ENCODE measurements around the gene LRRTM2.

LRRTM2 gene

DNA sequence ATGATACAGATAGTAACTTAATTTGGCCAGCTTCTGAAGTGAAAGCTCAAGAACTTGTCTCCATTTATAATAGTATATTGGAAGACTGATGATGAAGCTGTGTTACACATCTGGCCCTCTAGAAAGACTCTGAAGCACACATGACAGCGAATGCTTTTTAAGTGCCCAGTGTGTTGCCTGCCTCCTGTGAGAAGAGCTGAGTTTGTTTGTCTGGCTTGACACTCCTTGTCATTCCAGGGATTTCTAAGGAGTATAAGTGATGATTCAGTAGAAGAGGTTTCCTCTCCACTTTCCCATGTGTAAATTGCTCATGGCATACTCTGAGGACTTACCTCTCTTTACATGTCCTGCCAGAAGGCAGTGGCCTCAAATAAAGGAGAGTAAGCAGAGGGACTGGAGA lies 30.4 kb upstream of the LRRTM2 start:
- H3K27ac ChIP-seq (ENCODE audit: low read depth, low read length), result no peak overlapping the region
- H3K4me1 ChIP-seq (ENCODE audit: control insufficient read depth, insufficient read depth, low read length), result 0 out of 2 replicates have a peak, but pooled peaks cover 4% of the 10 kb centered on the region
- H3K36me3 ChIP-seq (ENCODE audit: control insufficient read depth, insufficient read depth, low read length), result peaks cover 57% of the 10 kb centered on the region
- no peak overlapping the region for H3K9ac ChIP-seq (ENCODE audit: low read depth, low read length)
- H3K4me3 ChIP-seq (ENCODE audit: low read depth, low read length), result no peak overlapping the region
- no peaks in the 10 kb centered on the region for H3K9me3 ChIP-seq (ENCODE audit: control insufficient read depth, insufficient read depth, low read length)
- H3K27me3 ChIP-seq (ENCODE audit: control insufficient read depth, insufficient read depth, low read length), result no peaks in the 10 kb centered on the region

DNA sequence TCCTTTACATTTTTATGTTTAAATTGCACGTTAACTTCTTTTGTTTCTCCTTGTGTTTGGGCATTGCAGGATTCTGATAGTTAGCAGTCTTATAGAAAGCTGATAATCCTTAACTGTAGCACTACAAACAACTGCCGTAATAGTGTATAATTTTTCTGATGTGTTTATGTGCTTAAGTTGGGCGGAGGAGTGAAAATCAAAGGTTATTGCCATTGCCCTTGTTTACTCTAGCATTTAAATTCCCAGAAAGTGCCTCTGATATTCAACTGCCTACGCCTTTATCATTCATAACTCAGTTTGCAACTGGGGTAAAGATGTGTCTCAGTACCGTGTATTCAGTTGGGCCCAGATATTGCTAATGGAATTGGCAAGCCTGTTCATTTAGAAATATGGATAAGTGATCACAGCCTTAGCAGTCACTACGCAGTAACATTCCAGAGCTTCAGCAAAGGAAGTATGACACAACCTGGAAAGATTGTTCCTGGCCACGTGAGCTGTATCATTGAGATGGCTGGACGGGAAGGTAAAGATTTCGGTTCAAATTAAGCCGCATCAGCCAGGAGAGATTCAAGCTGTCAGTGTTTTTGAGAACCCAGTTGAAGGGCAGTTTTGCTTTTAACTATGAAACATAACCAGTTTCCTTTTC lies 28.1 kb upstream of the LRRTM2 start:
- H3K9ac ChIP-seq (ENCODE audit: low read depth, low read length), result no peak overlapping the region
- no peak overlapping the region for H3K27ac ChIP-seq (ENCODE audit: low read depth, low read length)
- no peaks in the 10 kb centered on the region for H3K27me3 ChIP-seq (ENCODE audit: control insufficient read depth, insufficient read depth, low read length)
- H3K36me3 ChIP-seq (ENCODE audit: control insufficient read depth, insufficient read depth, low read length), result peaks cover 66% of the 10 kb centered on the region
- H3K4me1 ChIP-seq (ENCODE audit: control insufficient read depth, insufficient read depth, low read length), result 0 out of 2 replicates have a peak, but pooled peaks cover 4% of the 10 kb centered on the region
- H3K4me3 ChIP-seq (ENCODE audit: low read depth, low read length), result no peak overlapping the region
- H3K9me3 ChIP-seq (ENCODE audit: control insufficient read depth, insufficient read depth, low read length), result no peaks in the 10 kb centered on the region

DNA sequence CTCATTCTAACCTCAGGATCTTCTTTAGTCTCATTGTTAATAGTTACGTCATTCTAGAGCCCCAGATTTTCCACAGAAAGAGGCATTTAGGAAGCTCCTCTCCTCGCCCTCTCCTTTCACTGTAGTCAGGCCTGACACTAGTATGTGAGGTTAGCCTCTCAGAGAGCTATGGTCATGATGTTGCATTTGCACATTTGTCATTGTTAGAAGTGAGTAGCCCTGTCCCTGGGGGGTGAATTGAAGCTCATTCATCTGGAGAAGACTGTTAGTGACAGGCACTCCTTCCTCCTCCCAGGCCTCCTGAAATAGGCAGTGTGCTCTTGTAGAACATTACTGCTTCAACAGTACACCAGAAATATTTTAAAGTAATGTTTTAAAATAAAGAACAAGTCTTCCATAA lies 26.6 kb upstream of the LRRTM2 start:
- Histone ChIP-seq H3K36me3 (ENCODE audit: control insufficient read depth, insufficient read depth, low read length) (peaks cover 64% of the 10 kb centered on the region), H3K27me3 (ENCODE audit: control insufficient read depth, insufficient read depth, low read length) (no peaks in the 10 kb centered on the region), H3K9ac (ENCODE audit: low read depth, low read length) (no peak overlapping the region), H3K27ac (ENCODE audit: low read depth, low read length) (no peak overlapping the region), H3K4me1 (ENCODE audit: control insufficient read depth, insufficient read depth, low read length) (0 out of 2 replicates have a peak, but pooled peaks cover 4% of the 10 kb centered on the region), H3K9me3 (ENCODE audit: control insufficient read depth, insufficient read depth, low read length) (no peaks in the 10 kb centered on the region), H3K4me3 (ENCODE audit: low read depth, low read length) (no peak overlapping the region)

DNA sequence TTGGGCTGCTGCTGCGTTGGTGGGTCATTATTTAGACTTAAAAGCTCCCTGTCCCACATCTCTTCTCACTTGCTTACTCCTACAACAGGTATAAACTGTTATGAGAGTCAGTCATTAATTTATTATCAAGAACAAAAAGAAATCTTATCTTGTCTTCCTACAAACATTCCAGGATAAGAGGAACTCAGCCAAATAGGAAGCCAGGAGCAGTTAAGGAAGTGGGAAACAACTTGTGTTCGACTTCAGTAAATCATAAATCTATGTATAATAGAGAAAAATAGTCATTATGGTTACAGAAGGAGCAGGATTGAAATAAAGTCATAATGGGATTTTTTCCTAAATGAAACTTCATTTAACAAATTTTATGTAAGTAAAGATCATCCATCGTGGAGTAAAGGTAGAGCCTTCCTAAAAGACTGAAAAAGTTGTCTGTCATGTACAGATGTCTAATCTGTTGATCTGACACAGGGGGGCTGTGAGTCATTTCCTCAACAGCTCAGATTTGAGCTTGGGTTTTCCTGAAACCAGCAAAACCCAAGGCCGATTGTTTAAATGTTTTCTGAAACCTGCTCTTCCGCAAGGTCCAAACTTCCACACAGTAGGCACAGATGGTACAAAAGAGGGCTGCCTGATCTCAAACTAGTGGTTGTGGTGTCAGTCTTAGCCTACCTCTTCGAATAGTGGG lies 25.3 kb upstream of the LRRTM2 start:
- Histone ChIP-seq H3K4me3 (ENCODE audit: low read depth, low read length) (no peak overlapping the region), H3K4me1 (ENCODE audit: control insufficient read depth, insufficient read depth, low read length) (0 out of 2 replicates have a peak, but pooled peaks cover 4% of the 10 kb centered on the region), H3K27me3 (ENCODE audit: control insufficient read depth, insufficient read depth, low read length) (no peaks in the 10 kb centered on the region), H3K9ac (ENCODE audit: low read depth, low read length) (no peak overlapping the region), H3K9me3 (ENCODE audit: control insufficient read depth, insufficient read depth, low read length) (no peaks in the 10 kb centered on the region), H3K27ac (ENCODE audit: low read depth, low read length) (no peak overlapping the region), H3K36me3 (ENCODE audit: control insufficient read depth, insufficient read depth, low read length) (peaks cover 52% of the 10 kb centered on the region)

DNA sequence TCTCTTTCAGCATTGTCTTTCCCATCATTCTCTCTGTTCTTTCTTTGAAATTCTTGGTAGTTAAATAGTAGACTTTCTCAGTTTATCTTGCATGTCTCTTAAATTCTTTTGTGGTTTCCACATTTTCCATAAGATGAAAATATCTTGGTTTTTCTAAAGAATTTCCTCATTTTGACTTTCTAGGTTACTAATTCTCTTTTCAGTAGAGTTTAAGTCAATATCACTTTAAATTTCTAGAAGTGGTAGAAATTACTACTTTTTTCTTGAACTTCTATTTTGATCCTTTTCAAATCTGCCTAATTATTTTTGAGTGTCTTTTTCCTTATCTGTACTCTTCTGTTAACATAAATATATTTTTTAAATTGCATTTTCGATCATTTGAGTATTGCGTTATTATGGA lies 23.6 kb upstream of the LRRTM2 start:
- no peaks in the 10 kb centered on the region for H3K27me3 ChIP-seq (ENCODE audit: control insufficient read depth, insufficient read depth, low read length)
- H3K4me1 ChIP-seq (ENCODE audit: control insufficient read depth, insufficient read depth, low read length), result 0 out of 2 replicates have a peak, but pooled peaks cover 4% of the 10 kb centered on the region
- H3K36me3 ChIP-seq (ENCODE audit: control insufficient read depth, insufficient read depth, low read length), result peaks cover 36% of the 10 kb centered on the region

DNA sequence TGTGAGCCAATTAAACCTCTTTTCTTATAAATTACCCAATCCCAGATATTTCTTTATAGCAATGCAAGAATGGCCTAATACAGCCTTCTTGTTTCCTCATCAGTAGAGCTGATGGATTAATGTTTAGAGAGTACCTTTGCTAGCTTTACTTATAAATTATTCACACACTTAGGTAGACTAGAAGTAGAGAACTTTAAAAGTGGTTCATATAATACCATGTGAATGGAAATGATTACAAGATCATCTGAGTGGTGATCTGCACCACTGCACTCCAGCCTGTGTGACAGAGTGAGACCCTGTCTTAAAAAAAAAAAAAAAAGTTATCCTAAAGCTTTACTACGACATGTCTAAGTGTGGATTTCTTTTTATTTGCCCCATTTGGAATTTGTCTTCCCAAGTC lies 23.2 kb upstream of the LRRTM2 start:
- Histone ChIP-seq H3K9me3 (ENCODE audit: control insufficient read depth, insufficient read depth, low read length) (no peaks in the 10 kb centered on the region), H3K27ac (ENCODE audit: low read depth, low read length) (no peak overlapping the region), H3K9ac (ENCODE audit: low read depth, low read length) (no peak overlapping the region), H3K27me3 (ENCODE audit: control insufficient read depth, insufficient read depth, low read length) (no peaks in the 10 kb centered on the region), H3K36me3 (ENCODE audit: control insufficient read depth, insufficient read depth, low read length) (peaks cover 32% of the 10 kb centered on the region), H3K4me1 (ENCODE audit: control insufficient read depth, insufficient read depth, low read length) (0 out of 2 replicates have a peak, but pooled peaks cover 4% of the 10 kb centered on the region), H3K4me3 (ENCODE audit: low read depth, low read length) (no peak overlapping the region)

More for the DNA sequence above, 23.6 kb upstream of the LRRTM2 start:
- no peak overlapping the region for H3K4me3 ChIP-seq (ENCODE audit: low read depth, low read length)
- no peak overlapping the region for H3K27ac ChIP-seq (ENCODE audit: low read depth, low read length)
- H3K9ac ChIP-seq (ENCODE audit: low read depth, low read length), result no peak overlapping the region
- no peaks in the 10 kb centered on the region for H3K9me3 ChIP-seq (ENCODE audit: control insufficient read depth, insufficient read depth, low read length)

DNA sequence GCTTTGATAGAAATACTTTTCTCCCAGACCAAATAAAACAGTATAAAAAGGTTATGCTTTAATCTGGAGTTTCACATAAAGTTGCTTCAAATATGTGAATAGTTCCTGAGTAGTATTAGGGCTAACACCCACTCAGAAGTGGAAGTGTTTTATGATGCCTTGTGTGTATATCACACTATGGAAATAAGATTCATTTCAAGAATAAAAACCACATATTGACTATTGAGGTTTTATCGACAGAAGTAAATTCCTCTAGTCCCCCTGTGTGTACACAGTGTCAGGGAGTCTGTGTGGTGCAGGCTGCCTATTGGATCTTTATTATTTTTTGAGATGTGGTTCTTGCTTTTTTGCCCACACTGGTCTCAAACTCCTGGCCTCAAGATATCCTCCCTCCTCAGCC lies 20.8 kb upstream of the LRRTM2 start:
- H3K4me3 ChIP-seq (ENCODE audit: low read depth, low read length), result no peak overlapping the region
- H3K9me3 ChIP-seq (ENCODE audit: control insufficient read depth, insufficient read depth, low read length), result 0 out of 2 replicates have a peak, but pooled peaks cover 2% of the 10 kb centered on the region
- no peak overlapping the region for H3K27ac ChIP-seq (ENCODE audit: low read depth, low read length)
- H3K27me3 ChIP-seq (ENCODE audit: control insufficient read depth, insufficient read depth, low read length), result no peaks in the 10 kb centered on the region
- peaks cover 31% of the 10 kb centered on the region for H3K36me3 ChIP-seq (ENCODE audit: control insufficient read depth, insufficient read depth, low read length)
- H3K4me1 ChIP-seq (ENCODE audit: control insufficient read depth, insufficient read depth, low read length), result no peaks in the 10 kb centered on the region
- H3K9ac ChIP-seq (ENCODE audit: low read depth, low read length), result no peak overlapping the region

DNA sequence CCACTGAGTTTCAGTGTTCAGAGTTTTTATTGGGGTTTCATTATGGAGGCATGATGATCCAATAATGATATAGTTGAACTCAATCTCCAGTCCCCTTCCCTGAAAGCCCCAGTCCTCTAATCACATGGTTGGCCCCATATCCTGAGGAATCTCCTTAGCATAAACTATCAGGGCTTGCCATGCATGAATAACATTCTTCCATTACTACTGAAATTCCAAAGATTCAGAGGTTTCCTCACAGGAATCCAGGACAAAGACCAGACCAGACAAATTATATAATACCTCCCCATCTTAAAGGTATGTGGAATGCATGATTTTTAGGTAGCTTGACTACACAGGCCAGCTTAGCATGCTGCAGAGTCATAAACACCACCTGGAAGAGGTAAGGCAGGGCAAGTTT lies 15.5 kb upstream of the LRRTM2 start:
- Histone ChIP-seq H3K9me3 (ENCODE audit: control insufficient read depth, insufficient read depth, low read length) (peaks cover 23% of the 10 kb centered on the region), H3K9ac (ENCODE audit: low read depth, low read length) (no peak overlapping the region), H3K4me1 (ENCODE audit: control insufficient read depth, insufficient read depth, low read length) (peaks cover 6% of the 10 kb centered on the region), H3K4me3 (ENCODE audit: low read depth, low read length) (no peak overlapping the region), H3K36me3 (ENCODE audit: control insufficient read depth, insufficient read depth, low read length) (peaks cover 60% of the 10 kb centered on the region), H3K27me3 (ENCODE audit: control insufficient read depth, insufficient read depth, low read length) (no peaks in the 10 kb centered on the region), H3K27ac (ENCODE audit: low read depth, low read length) (no peak overlapping the region)

DNA sequence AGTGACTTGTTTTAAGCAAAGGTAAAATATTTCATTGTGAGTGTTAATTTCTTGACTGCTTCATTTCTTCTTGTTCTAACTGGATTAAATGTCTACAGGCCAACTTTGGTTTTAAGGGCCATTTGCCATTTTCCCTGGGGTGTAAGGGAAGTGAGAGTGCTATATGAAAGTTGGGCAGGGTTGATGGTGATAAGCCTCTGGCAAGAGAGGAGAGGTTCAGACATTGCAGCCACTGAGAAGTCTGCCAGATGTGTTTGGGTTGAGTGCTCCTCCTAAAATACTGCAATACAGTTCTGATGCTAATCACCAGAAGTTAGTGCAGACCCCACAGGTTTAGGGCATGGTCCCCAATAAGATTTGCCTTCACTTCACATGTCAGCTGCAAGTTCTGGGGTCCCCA lies 14.9 kb upstream of the LRRTM2 start:
- Histone ChIP-seq H3K4me3 (ENCODE audit: low read depth, low read length) (no peak overlapping the region), H3K9me3 (ENCODE audit: control insufficient read depth, insufficient read depth, low read length) (peaks cover 23% of the 10 kb centered on the region), H3K27ac (ENCODE audit: low read depth, low read length) (no peak overlapping the region), H3K36me3 (ENCODE audit: control insufficient read depth, insufficient read depth, low read length) (peaks cover 60% of the 10 kb centered on the region), H3K27me3 (ENCODE audit: control insufficient read depth, insufficient read depth, low read length) (no peaks in the 10 kb centered on the region), H3K4me1 (ENCODE audit: control insufficient read depth, insufficient read depth, low read length) (peaks cover 13% of the 10 kb centered on the region), H3K9ac (ENCODE audit: low read depth, low read length) (no peak overlapping the region)

DNA sequence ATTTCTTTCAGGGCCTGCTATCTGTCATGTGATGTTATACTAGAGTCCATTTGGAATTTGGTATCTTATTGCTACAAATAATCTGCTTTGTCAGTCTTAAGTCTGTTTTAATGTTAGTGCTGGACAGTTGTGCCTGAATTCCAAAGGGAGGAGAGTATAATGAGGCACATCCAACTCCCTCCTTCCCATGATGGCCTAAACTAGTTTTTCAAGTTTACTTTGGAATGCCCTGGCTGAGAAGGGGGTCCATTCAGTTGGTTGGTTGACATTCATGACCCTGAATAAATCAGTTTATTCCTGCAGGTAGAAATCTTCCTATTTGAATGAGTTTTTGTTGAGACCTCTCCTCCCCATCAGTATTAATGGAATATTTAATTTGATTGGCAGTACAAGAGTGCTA lies 9.4 kb upstream of the LRRTM2 start:
- H3K4me3 ChIP-seq (ENCODE audit: low read depth, low read length), result peak overlapping the region; percentile 32
- peaks cover 8% of the 10 kb centered on the region for H3K9me3 ChIP-seq (ENCODE audit: control insufficient read depth, insufficient read depth, low read length)
- peaks cover 43% of the 10 kb centered on the region for H3K4me1 ChIP-seq (ENCODE audit: control insufficient read depth, insufficient read depth, low read length)
- peak overlapping the region; percentile 91 for H3K27ac ChIP-seq (ENCODE audit: low read depth, low read length)
- peaks cover 37% of the 10 kb centered on the region for H3K36me3 ChIP-seq (ENCODE audit: control insufficient read depth, insufficient read depth, low read length)
- H3K9ac ChIP-seq (ENCODE audit: low read depth, low read length), result no peak overlapping the region
- H3K27me3 ChIP-seq (ENCODE audit: control insufficient read depth, insufficient read depth, low read length), result no peaks in the 10 kb centered on the region

DNA sequence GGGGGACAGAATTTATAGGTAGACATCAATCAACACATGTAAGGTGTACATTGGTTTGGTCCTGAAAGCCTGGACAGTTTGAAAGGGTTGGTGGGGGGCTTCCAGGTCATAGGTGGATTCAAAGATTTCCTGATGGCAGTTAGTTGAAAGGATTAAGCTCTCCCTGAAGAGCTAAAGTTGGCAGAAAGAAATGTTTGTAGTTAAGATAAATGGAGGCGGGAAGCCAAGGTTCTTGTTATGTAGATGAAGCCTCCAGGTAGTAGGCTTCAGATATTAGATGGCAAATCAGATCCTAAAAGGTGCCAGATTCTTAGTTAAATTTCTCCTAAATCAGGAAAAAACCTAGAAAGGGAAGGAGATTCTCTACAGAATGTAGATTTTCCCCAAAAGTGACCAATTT lies 9.0 kb upstream of the LRRTM2 start:
- H3K36me3 ChIP-seq (ENCODE audit: control insufficient read depth, insufficient read depth, low read length), result peaks cover 32% of the 10 kb centered on the region
- H3K4me3 ChIP-seq (ENCODE audit: low read depth, low read length), result peak overlapping the region; percentile 32
- H3K4me1 ChIP-seq (ENCODE audit: control insufficient read depth, insufficient read depth, low read length), result peaks cover 43% of the 10 kb centered on the region

More for the DNA sequence above, 9.0 kb upstream of the LRRTM2 start:
- Histone ChIP-seq H3K9me3 (ENCODE audit: control insufficient read depth, insufficient read depth, low read length) (peaks cover 4% of the 10 kb centered on the region; the same call in 1 of the 2 replicates), H3K9ac (ENCODE audit: low read depth, low read length) (peak overlapping the region; percentile 33; the same call in 1 of the 2 replicates), H3K27me3 (ENCODE audit: control insufficient read depth, insufficient read depth, low read length) (no peaks in the 10 kb centered on the region), H3K27ac (ENCODE audit: low read depth, low read length) (peak overlapping the region; percentile 91)

Measured in HUES48 (cell line).